ENCODE results near the gene NODAL. TPM values are rescaled to one million over a fixed set of nuclear protein-coding genes. Genes with fewer than 3 reads are reported as not detected.

The NODAL gene
- total RNA-seq, 2 donors from 2014 or later = not detected

GRCh38 chr10:70459061-70459773, 17.7 kb upstream of the NODAL start:
- peaks cover 4% of the 10 kb centered on the region for H3K4me1 Mint-ChIP-seq (ENCODE audit: low read depth)
- no peaks in the 10 kb centered on the region for H3K9me3 Mint-ChIP-seq
- no peaks in the 10 kb centered on the region for H3K36me3 Mint-ChIP-seq (ENCODE audit: insufficient read depth in 2 of 2)
- H3K27ac Mint-ChIP-seq = no peak overlapping the region
- peaks cover 50% of the 10 kb centered on the region for H3K27me3 Mint-ChIP-seq (ENCODE audit: low read depth)
- DNase-seq (no peak), ATAC-seq (replicated peaks in 1 of 2) (no peak)
- H3K4me3 Mint-ChIP-seq = peak overlapping the region in 1 of 2 donors; percentile 22

DNA sequence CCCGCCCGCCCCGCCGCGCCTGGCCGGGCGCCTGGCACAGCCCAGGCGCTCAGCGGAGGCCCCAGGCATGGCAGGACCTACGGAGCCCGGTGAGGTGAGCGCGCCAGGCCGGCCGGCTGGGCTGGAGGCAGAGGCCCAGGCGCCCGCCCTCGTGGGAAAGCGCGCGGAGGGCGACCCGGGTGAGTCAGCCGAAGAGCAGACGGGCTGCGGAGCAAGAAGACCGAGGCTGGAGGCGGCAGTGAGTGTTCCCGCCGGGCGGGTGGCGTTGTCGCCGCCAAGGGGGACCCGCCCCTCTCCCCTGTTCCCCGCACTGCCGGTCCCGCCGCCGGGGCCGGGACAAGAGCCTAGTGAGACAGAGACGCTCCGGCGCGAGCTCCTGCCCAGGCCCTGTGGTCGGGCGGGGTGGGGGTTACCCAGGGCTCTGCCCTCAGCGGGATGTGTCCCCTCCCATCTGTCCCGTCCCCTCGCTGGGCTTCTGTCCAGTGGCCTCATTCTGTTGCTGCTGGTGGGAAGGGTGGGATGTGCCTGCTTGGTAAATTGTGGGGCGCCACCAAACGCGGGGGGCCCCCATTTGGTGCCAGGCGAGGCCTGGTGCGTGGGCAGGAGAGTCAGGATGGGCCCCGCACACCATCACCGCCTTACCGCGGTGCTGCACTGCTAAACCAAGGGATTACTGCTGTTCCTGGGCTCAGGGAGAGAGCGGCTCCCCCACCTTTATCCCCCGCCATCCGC, 17.0 kb upstream of the NODAL start:
- peak; percentile 52 to 73 for DNase-seq
- Mint-ChIP-seq H3K36me3 (ENCODE audit: insufficient read depth in 2 of 2) (no peaks in the 10 kb centered on the region), H3K27me3 (ENCODE audit: low read depth) (peaks cover 50% of the 10 kb centered on the region), H3K4me3 (peak overlapping the region; percentile 46 to 68), H3K27ac (no peak overlapping the region), H3K9me3 (no peaks in the 10 kb centered on the region), H3K4me1 (ENCODE audit: low read depth) (peaks cover 4% of the 10 kb centered on the region)
- ATAC-seq (replicated peaks in 1 of 2) = peak; percentile 82 to 86

DNA sequence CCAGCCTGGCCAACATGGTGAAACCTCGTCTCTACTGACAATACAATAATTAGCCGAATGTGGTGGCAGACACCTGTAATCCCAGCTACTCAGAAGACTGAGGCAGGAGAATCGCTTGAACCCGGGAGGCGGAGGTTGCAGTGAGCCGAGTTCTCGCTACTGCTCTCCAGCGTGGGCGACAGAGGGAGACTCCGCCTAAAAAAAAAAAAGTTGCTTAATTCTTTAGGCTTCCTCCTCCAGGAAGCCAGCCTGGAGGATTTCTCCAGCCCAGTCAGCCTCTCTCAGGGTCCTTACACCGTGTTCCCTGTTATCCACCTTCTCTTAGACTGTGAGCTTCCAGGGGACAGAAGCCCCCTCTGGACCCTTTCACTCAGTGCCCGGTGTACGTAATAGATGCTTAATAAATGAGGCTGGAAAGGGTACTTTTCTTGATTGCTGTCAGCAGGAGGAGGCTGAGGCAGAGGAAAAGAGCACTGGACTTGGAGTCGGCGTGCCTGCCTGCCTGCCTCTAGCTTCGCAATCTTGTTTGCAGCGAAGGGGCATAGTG, 16.4 kb upstream of the NODAL start:
- Mint-ChIP-seq H3K9me3 (no peaks in the 10 kb centered on the region), H3K4me3 (no peak overlapping the region), H3K4me1 (ENCODE audit: low read depth) (peaks cover 4% of the 10 kb centered on the region), H3K36me3 (ENCODE audit: insufficient read depth in 2 of 2) (no peaks in the 10 kb centered on the region), H3K27ac (no peak overlapping the region), H3K27me3 (ENCODE audit: low read depth) (peaks cover 50% of the 10 kb centered on the region)
- DNase-seq (no peak), ATAC-seq (replicated peaks in 1 of 2) (no peak)

DNA sequence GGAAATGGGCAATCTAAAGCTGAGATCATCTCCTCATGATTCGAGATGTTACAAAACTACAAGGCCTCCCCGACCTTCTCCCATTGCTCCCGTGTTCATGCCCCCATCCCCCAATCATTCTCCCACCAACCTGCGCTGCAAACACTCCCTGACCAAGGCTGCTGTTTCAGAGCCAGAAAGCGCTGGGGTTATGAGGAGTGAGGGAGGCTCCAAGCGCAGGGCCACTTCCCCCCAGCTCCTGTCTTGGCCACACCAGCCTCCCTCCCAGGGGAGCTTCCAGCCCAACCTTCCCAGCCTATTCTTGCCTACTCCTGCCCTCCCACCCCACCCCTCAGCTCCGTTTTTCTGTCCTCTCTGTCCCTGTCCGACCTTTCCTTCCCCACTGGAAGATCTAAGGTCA, 14.7 kb upstream of the NODAL start:
- H3K27ac Mint-ChIP-seq = no peak overlapping the region
- H3K4me1 Mint-ChIP-seq (ENCODE audit: low read depth) = peaks cover 1% of the 10 kb centered on the region
- DNase-seq = no peak
- no peak for ATAC-seq (replicated peaks in 1 of 2)
- H3K9me3 Mint-ChIP-seq = no peaks in the 10 kb centered on the region
- peaks cover 47% of the 10 kb centered on the region for H3K27me3 Mint-ChIP-seq (ENCODE audit: low read depth)
- no peaks in the 10 kb centered on the region for H3K36me3 Mint-ChIP-seq (ENCODE audit: insufficient read depth in 2 of 2)
- no peak overlapping the region for H3K4me3 Mint-ChIP-seq

- no peaks in the 10 kb centered on the region for H3K36me3 Mint-ChIP-seq (ENCODE audit: insufficient read depth in 2 of 2)
These were observed 13.7 kb upstream of the NODAL start for GRCh38 chr10:70455213-70455630.

GRCh38 chr10:70448236-70448635, 6.8 kb upstream of the NODAL start:
- ATAC-seq (replicated peaks in 1 of 2) = no peak
- Mint-ChIP-seq H3K27me3 (ENCODE audit: low read depth) (peaks cover 6% of the 10 kb centered on the region), H3K4me3 (no peak overlapping the region)

More at GRCh38 chr10:70455213-70455630, 13.7 kb upstream of the NODAL start:
- H3K27me3 Mint-ChIP-seq (ENCODE audit: low read depth) = peaks cover 39% of the 10 kb centered on the region
- ATAC-seq (replicated peaks in 1 of 2) = no peak
- no peak overlapping the region for H3K27ac Mint-ChIP-seq
- H3K4me1 Mint-ChIP-seq (ENCODE audit: low read depth) = no peaks in the 10 kb centered on the region
- no peak for DNase-seq
- no peak overlapping the region for H3K4me3 Mint-ChIP-seq
- H3K9me3 Mint-ChIP-seq = no peaks in the 10 kb centered on the region

GRCh38 chr10:70445718-70446657, 4.5 kb upstream of the NODAL start:
- ATAC-seq (replicated peaks in 1 of 2) = no peak
- H3K4me1 Mint-ChIP-seq (ENCODE audit: low read depth) = peaks cover 1% of the 10 kb centered on the region
- peaks cover 21% of the 10 kb centered on the region for H3K27me3 Mint-ChIP-seq (ENCODE audit: low read depth)
- no peaks in the 10 kb centered on the region for H3K36me3 Mint-ChIP-seq (ENCODE audit: insufficient read depth in 2 of 2)
- H3K27ac Mint-ChIP-seq = no peak overlapping the region
- no peak for DNase-seq
- no peaks in the 10 kb centered on the region for H3K9me3 Mint-ChIP-seq
- no peak overlapping the region for H3K4me3 Mint-ChIP-seq

More at GRCh38 chr10:70448236-70448635, 6.8 kb upstream of the NODAL start:
- no peaks in the 10 kb centered on the region for H3K9me3 Mint-ChIP-seq
- H3K36me3 Mint-ChIP-seq (ENCODE audit: insufficient read depth in 2 of 2) = no peaks in the 10 kb centered on the region
- no peaks in the 10 kb centered on the region for H3K4me1 Mint-ChIP-seq (ENCODE audit: low read depth)
- DNase-seq = no peak
- no peak overlapping the region for H3K27ac Mint-ChIP-seq

- DNase-seq (no peak), ATAC-seq (replicated peaks in 1 of 2) (no peak)
- Mint-ChIP-seq H3K36me3 (ENCODE audit: insufficient read depth in 2 of 2) (peaks cover 2 to 3% of the 10 kb centered on the region in 2 donors), H3K27me3 (ENCODE audit: low read depth) (peaks cover 32% of the 10 kb centered on the region), H3K4me1 (ENCODE audit: low read depth) (peaks cover 7% of the 10 kb centered on the region), H3K9me3 (no peaks in the 10 kb centered on the region), H3K4me3 (no peak overlapping the region), H3K27ac (no peak overlapping the region)
These were observed 3.3 kb upstream of the NODAL start for GRCh38 chr10:70444744-70445143.

DNA sequence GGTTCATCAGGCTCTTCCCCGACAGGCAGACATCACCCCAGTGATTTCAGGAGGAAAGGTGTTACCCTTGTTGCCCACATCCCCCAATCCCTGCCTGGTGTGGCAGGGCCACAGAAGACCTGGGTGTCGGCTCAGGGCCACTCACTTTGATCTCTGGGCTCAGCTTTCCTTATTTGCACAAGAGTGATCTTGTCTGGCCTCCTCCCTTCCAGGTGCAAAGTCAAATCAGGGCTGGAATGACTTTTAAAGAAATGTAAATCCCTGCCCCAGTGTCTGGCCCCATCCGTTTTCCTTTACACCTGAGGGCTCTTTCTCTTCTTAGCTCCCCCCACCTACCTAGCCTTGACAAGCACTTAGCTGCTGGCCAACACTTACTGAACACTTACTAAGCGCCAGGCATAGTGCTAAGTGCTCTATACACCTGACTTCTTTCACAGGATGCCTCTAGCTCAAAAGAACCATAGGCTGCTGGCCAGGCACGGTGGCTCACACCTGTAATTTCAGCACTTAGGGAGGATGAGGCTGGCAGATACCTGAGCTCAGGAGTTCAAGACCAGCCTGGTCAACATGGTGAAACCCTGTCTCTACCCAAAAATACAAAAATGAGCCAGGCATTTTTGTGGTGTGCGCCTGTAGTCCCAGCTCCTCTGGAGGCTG, 979 bp upstream of the NODAL start:
- Mint-ChIP-seq H3K4me3 (no peak overlapping the region), H3K27ac (no peak overlapping the region), H3K27me3 (ENCODE audit: low read depth) (peaks cover 39% of the 10 kb centered on the region), H3K36me3 (ENCODE audit: insufficient read depth in 2 of 2) (peaks cover 2 to 3% of the 10 kb centered on the region in 2 donors), H3K4me1 (ENCODE audit: low read depth) (peaks cover 7% of the 10 kb centered on the region), H3K9me3 (no peaks in the 10 kb centered on the region)
- ATAC-seq (replicated peaks in 1 of 2) (no peak), DNase-seq (no peak)

DNA sequence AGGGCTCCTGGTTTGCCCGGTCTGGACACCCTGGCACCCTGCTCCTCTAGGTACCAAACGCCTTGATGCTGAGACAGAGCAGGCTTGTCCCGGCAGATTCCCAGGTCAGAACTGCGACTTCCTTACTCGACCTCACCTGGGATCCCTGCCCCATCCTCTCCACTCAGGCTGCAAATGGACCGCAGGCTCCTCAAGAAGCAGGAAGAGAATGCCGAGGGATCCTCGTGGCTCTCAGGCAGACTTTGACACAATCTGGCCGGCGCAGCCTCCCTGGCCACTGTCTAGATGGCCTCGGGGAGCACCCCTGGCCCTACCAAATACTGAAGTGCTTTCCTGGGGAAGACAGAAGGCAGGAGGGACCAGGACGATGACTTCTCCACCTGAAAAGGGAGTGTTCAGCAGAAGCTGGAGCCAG, 421 bp upstream of the NODAL start:
- DNase-seq = no peak
- H3K4me1 Mint-ChIP-seq (ENCODE audit: low read depth) = peaks cover 7% of the 10 kb centered on the region
- ATAC-seq (replicated peaks in 1 of 2) = no peak
- H3K36me3 Mint-ChIP-seq (ENCODE audit: insufficient read depth in 2 of 2) = peaks cover 2 to 3% of the 10 kb centered on the region in 2 donors
- H3K27ac Mint-ChIP-seq = no peak overlapping the region
- H3K9me3 Mint-ChIP-seq = no peaks in the 10 kb centered on the region
- peaks cover 39% of the 10 kb centered on the region for H3K27me3 Mint-ChIP-seq (ENCODE audit: low read depth)
- H3K4me3 Mint-ChIP-seq = no peak overlapping the region

GRCh38 chr10:70440296-70441160, 953 bp downstream of the NODAL start:
- peak; percentile 60 to 65 for ATAC-seq (replicated peaks in 1 of 2)
- no peaks in the 10 kb centered on the region for H3K9me3 Mint-ChIP-seq
- no peak overlapping the region for H3K27ac Mint-ChIP-seq
- H3K27me3 Mint-ChIP-seq (ENCODE audit: low read depth) = peaks cover 39% of the 10 kb centered on the region
- H3K4me3 Mint-ChIP-seq = peak overlapping the region; percentile 75 to 79
- peak in 1 of 2 donors; percentile 13 for DNase-seq
- H3K36me3 Mint-ChIP-seq (ENCODE audit: insufficient read depth in 2 of 2) = peaks cover 2 to 3% of the 10 kb centered on the region in 2 donors
- H3K4me1 Mint-ChIP-seq (ENCODE audit: low read depth) = peaks cover 7% of the 10 kb centered on the region

Data from activated T-cell treated with anti-CD3 and anti-CD28 coated beads, Interleukin-2, amount 50 U/mL, for 72 hours (primary cell).